Measurements from ENCODE around the gene GABRB3. TPM values are rescaled to one million over a fixed set of nuclear protein-coding genes. Genes with fewer than 3 reads are reported as not detected.

Gene GABRB3
- total and polyA plus RNA-seq, 2 of the 8 experiments (the other 6 are each of a cell fraction or from before 2014, with no cell fraction given) = 98.8 to 163 TPM

DNA sequence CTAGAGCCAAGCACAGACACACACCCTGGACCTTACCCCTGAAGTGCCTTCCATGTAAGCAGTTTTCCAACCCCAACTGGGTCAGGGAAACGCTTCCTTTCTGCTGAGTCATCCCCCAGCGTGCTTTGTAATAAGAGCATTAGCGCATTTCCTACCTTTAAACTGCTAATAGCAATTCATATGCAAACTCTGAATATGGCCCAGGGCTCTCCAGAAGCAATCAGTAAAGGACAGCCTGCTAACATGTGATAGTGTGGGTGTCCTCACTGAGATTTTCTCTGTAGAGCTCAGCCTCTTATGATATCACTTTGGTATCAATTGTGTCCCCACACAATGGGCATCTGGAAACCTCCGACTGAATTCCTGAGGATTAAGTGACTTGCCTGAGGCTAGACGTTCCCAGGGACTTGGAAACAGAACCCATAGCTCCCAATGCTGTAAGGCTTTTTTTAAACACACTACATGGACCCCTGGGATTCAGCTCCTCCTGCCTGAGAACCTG lies 5.6 kb downstream of the GABRB3 start (continued):
- TF ChIP-seq CBX8 (IDR thresholded peaks at IDR 0.05; ENCODE audit: borderline replicate concordance, low read depth, low read length) = no peak
- no peak for TF ChIP-seq SP4 (IDR thresholded peaks at IDR 0.05; ENCODE audit: low read length)
- no peak for TF ChIP-seq TAF1 (IDR thresholded peaks at IDR 0.05; ENCODE audit: low read depth, low read length)
- no peak for TF ChIP-seq EP300 (IDR thresholded peaks at IDR 0.05; ENCODE audit: borderline replicate concordance in 1 of 2, low read depth in 2 of 2, low read length in 2 of 2)
- no peak for TF ChIP-seq CHD1 (IDR thresholded peaks at IDR 0.05; ENCODE audit: low read depth, low read length)
- TF ChIP-seq RAD21 (IDR thresholded peaks at IDR 0.05 in 1 of 2, conservative IDR thresholded peaks at IDR 0.05 in 1 of 2; ENCODE audit: low read depth in 2 of 2, low read length in 2 of 2) = no peak
- TF ChIP-seq ATF3 (IDR thresholded peaks at IDR 0.05; ENCODE audit: insufficient read depth, low read depth, low read length) = no peak
- no peak for TF ChIP-seq SIRT6 (IDR thresholded peaks at IDR 0.05; ENCODE audit: low read length)
- TF ChIP-seq NANOG (IDR thresholded peaks at IDR 0.05; ENCODE audit: insufficient read depth, low read depth, low read length, poor library complexity, severe bottlenecking) = no peak
- no peak for TF ChIP-seq RFX5 (IDR thresholded peaks at IDR 0.05; ENCODE audit: borderline replicate concordance, low read depth, low read length)
- TF ChIP-seq, protein P1, sequence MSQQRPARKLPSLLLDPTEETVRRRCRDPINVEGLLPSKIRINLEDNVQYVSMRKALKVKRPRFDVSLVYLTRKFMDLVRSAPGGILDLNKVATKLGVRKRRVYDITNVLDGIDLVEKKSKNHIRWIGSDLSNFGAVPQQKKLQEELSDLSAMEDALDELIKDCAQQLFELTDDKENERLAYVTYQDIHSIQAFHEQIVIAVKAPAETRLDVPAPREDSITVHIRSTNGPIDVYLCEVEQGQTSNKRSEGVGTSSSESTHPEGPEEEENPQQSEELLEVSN (IDR thresholded peaks at IDR 0.05) = no peak
- no peak for TF ChIP-seq ZNF274 (IDR thresholded peaks at IDR 0.05; ENCODE audit: borderline replicate concordance, extremely low read depth, low read length)

All from H1 (cell line).